Adrenal gland (tissue), 12 donors: ENCODE results near the gene PIP5KL1. TPM values are rescaled to one million over a fixed set of nuclear protein-coding genes. Genes with fewer than 3 reads are reported as not detected.

Experiments used
- DNase-seq, 7 donors: peaks; one replicate each; pipeline ENCODE4 v3.0.0-alpha.2; 2019 to 2020
- H3K27ac ChIP-seq, 5 donors: fragments of 200-600 bp; sonication (generic) in 4 of 5; 1 replicate in 3 of 5; 2 replicates in 2 of 5; pipeline versions ENCODE4 v1.5.1 to v1.8.0; 2016 to 2020; ENCODE audit warnings: mild to moderate bottlenecking in 1 of 5
- H3K27me3 ChIP-seq: fragments of 200-600 bp; 2 replicates; pipeline ENCODE4 v1.8.0; 2021
- H3K36me3 ChIP-seq, 2 donors: fragments of 200-600 bp; replicated peaks in 1 of 2; 1 replicate in 1 of 2; 2 replicates in 1 of 2; pipeline versions ENCODE4 v1.5.1 to v1.8.0; 2018 to 2022
- H3K4me1 ChIP-seq, 2 donors: fragments of 200-600 bp; replicated peaks in 1 of 2; 1 replicate in 1 of 2; 2 replicates in 1 of 2; pipeline versions ENCODE4 v1.5.1 to v1.8.0; 2018 to 2021
- H3K4me3 ChIP-seq, 4 donors: fragments of 200-600 bp; sonication (generic) in 3 of 4; one replicate each; pipeline ENCODE4 v1.5.1; 2016 to 2018
- H3K9me3 ChIP-seq, 3 donors: fragments of 200-600 bp; sonication (generic) in 1 of 3; replicated peaks in 1 of 3; 1 replicate in 2 of 3; 2 replicates in 1 of 3; pipeline versions ENCODE4 v1.5.1 to v1.8.0; 2016 to 2021
- CTCF ChIP-seq, 6 experiments: fragments of 450-650 bp in 4 of 6; fragments of 200-600 bp in 2 of 6; sonication (generic) in 1 of 6; IDR thresholded peaks; 1 replicate in 5 of 6; 2 replicates in 1 of 6; pipeline versions ENCODE4 v1.5.1 to v1.8.0; 2016 to 2021; ENCODE audit warnings: antibody characterized with exemption in 6 of 6, mild to moderate bottlenecking in 2 of 6, moderate library complexity in 1 of 6
- POLR2A ChIP-seq, 2 donors: fragments of 450-650 bp; IDR thresholded peaks; one replicate each; pipeline ENCODE4 v1.6.1; 2017; ENCODE audit warnings: antibody characterized with exemption in 2 of 2, mild to moderate bottlenecking in 2 of 2, moderate library complexity in 1 of 2
- WGBS, 4 donors: extraction: QIAGEN DNeasy Blood & Tissue Kit in 2 of 4; methylation state at CpG; one replicate each; pipeline versions ENCODE4 v1.1.5 to v1.1.7; 2013 to 2017; 5-methylcytosine and 5-hydroxymethylcytosine counted together
- intact Hi-C, 2 donors: fragments of 100-400 bp; cut with DNase I; formaldehyde crosslinking; loops; one replicate each; pipeline versions ENCODE4 v1.14.1 to v1.15.0; 2022 to 2023
- polyA plus RNA-seq, 3 donors: library from polyadenylated mRNA; stranded (reverse); fragments of 200-250 nt in 2 of 3; fragments of 350-450 nt in 1 of 3; fragmentation: Illumina TruSeq in 1 of 3; extraction: RNeasy Lipid Tissue Mini Kit (QIAGEN cat#74804) in 1 of 3; gene quantifications; one replicate each; pipeline ENCODE4 v1.2.3, GENCODE V29; 2013 to 2014
- total RNA-seq, 9 donors: library from RNA; depleted of rRNA in 4 of 9; stranded (reverse); fragments of >200 nt in 4 of 9; fragments of 120-200 nt in 1 of 9; fragmentation: NEBNext Ultra II Directional in 1 of 9; extraction: Animal tissue kit (Norgen Biotek cat#: 25700) in 1 of 9; gene quantifications; one replicate each; pipeline versions ENCODE4 v1.1.0 to v1.2.4, GENCODE V29; 2013 to 2023
- donor health status: healthy with polysubstance abuse.
- donor health status: Bipolar disorder and iron deficiency.
- donor health status: DM: yes; HTN: yes; CAD: no.
- donor health status: DM: no; HTN: no; CAD: no.
- donor health status: DM: no; HTN: no; CAD: no.
- donor health status: DM: yes; HTN: yes; CAD: no.

PIP5KL1 gene
- total and polyA plus RNA-seq, 12 donors, result 0.19 to 2.3 (median 0.83) TPM; not detected in 3

GRCh38 chr9:127874301-127875221 lies 56.0 kb downstream of the PIP5KL1 start:
- DNase-seq, result peak in 2 of 7 donors; percentile 37 to 50
- 57 to 75% (median 72%) methylated on average over 7 to 19 of the region's 19 CpGs for WGBS, 4 donors
- no peaks in the 10 kb centered on the region for H3K27me3 ChIP-seq
- H3K4me3 ChIP-seq, result no peak overlapping the region
- TF ChIP-seq POLR2A (IDR thresholded peaks at IDR 0.05), result no peak
- TF ChIP-seq CTCF (IDR thresholded peaks at IDR 0.05), result no peak
- H3K36me3 ChIP-seq, result peaks cover 0 to 23% of the 10 kb centered on the region in 2 donors
- H3K27ac ChIP-seq, result peak overlapping the region in 2 of 5 donors; percentile 17 to 31
- no peaks in the 10 kb centered on the region for H3K9me3 ChIP-seq
- intact Hi-C loops, result loop anchor here in 1 of 2 donors (5.0 kb wide), 2 partner anchors 33 to 132 kb away; no protein-coding TSS in a partner anchor
- H3K4me1 ChIP-seq, result peaks cover 20 to 45% of the 10 kb centered on the region in 2 donors

- H3K4me3 ChIP-seq, result no peak overlapping the region
- H3K36me3 ChIP-seq, result peaks cover 0 to 23% of the 10 kb centered on the region in 2 donors
- 35 to 60% (median 43%) methylated on average over 1 to 10 of the region's 10 CpGs; no CpG with 5 or more reads in 1 of the 4 donors for WGBS, 4 donors
- H3K27me3 ChIP-seq, result no peaks in the 10 kb centered on the region
- H3K9me3 ChIP-seq, result no peaks in the 10 kb centered on the region
- DNase-seq, result peak; percentile 76 to 94 (median 91)
- peak overlapping the region in 2 of 5 donors; percentile 17 to 31 for H3K27ac ChIP-seq
- H3K4me1 ChIP-seq, result peaks cover 20 to 45% of the 10 kb centered on the region in 2 donors
- intact Hi-C loops, result loop anchor here in 1 of 2 donors (5.0 kb wide), 2 partner anchors 33 to 132 kb away; no protein-coding TSS in a partner anchor
- TF ChIP-seq CTCF (IDR thresholded peaks at IDR 0.05), result no peak
- no peak for TF ChIP-seq POLR2A (IDR thresholded peaks at IDR 0.05)
Observed at GRCh38 chr9:127873886-127874285, 56.7 kb downstream of the PIP5KL1 start.

GRCh38 chr9:127873223-127873691 lies 57.3 kb downstream of the PIP5KL1 start:
- Histone ChIP-seq H3K36me3 (peaks cover 0 to 25% of the 10 kb centered on the region in 2 donors), H3K9me3 (no peaks in the 10 kb centered on the region), H3K27me3 (no peaks in the 10 kb centered on the region), H3K4me1 (peaks cover 20 to 41% of the 10 kb centered on the region in 2 donors), H3K27ac (peak overlapping the region in 1 of 5 donors; percentile 11), H3K4me3 (no peak overlapping the region)
- DNase-seq, result no peak
- intact Hi-C loops, result loop anchor here in 1 of 2 donors (5.0 kb wide), 2 partner anchors 34 to 131 kb away; no protein-coding TSS in a partner anchor
- 69 to 87% (median 81%) methylated on average over 5 to 19 of the region's 19 CpGs for WGBS, 4 donors
- TF ChIP-seq POLR2A (IDR thresholded peaks at IDR 0.05) (no peak), CTCF (IDR thresholded peaks at IDR 0.05) (no peak)
